Esophagus muscularis mucosa (tissue), 3 donors: ENCODE results near the gene IQCE.
"Not testable (repeated sequence)": the region's sequence is repeated elsewhere in the genome, so short reads cannot be mapped to it uniquely, and the experiment has no call there.

Source experiments
- CTCF ChIP-seq, 3 experiments: fragments of 200-600 bp in 2 of 3; fragments of 450-650 bp in 1 of 3; sonication (generic) in 2 of 3; IDR thresholded peaks; one replicate each; pipeline ENCODE4 v1.5.1; 2017 to 2019; ENCODE audit warnings: antibody characterized with exemption in 3 of 3, mild to moderate bottlenecking in 2 of 3, moderate library complexity in 1 of 3
- POLR2A ChIP-seq: fragments of 450-650 bp; IDR thresholded peaks from one replicate; pipeline ENCODE4 v1.6.1; 2017; ENCODE audit warnings: antibody characterized with exemption, moderate library complexity, mild to moderate bottlenecking, low read depth

GRCh38 chr7:2589941-2590340, 31.2 kb downstream of the IQCE start:
- TF ChIP-seq CTCF (IDR thresholded peaks at IDR 0.05); POLR2A: not testable (repeated sequence)
